Muscle layer of duodenum (tissue), 2 donors: ENCODE results near the gene SYNE1.

Source experiments
- H3K27ac ChIP-seq: one replicate; pipeline ENCODE4 v1.7.0; 2013; ENCODE audit warnings: mild to moderate bottlenecking, low read length
- H3K27me3 ChIP-seq: one replicate; pipeline ENCODE4 v1.7.0; 2013; ENCODE audit warnings: low read depth, mild to moderate bottlenecking, control low read depth, low read length
- H3K36me3 ChIP-seq, 2 donors: one replicate each; pipeline ENCODE4 v1.7.0; 2013; ENCODE audit warnings: low read length in 2 of 2, control low read depth in 1 of 2, mild to moderate bottlenecking in 1 of 2; ENCODE audit not compliant: insufficient read depth in 2 of 2, control insufficient read depth in 1 of 2
- H3K4me1 ChIP-seq, 2 donors: one replicate each; pipeline ENCODE4 v1.7.0; 2013; ENCODE audit warnings: low read length in 2 of 2, mild to moderate bottlenecking in 2 of 2, control low read depth in 1 of 2, moderate library complexity in 1 of 2; ENCODE audit not compliant: insufficient read depth in 2 of 2, control insufficient read depth in 1 of 2
- H3K4me3 ChIP-seq, 2 donors: one replicate each; pipeline ENCODE4 v1.7.0; 2013; ENCODE audit warnings: low read length in 2 of 2, low read depth in 1 of 2, mild to moderate bottlenecking in 1 of 2
- H3K9me3 ChIP-seq, 2 donors: one replicate each; pipeline ENCODE4 v1.7.0; 2013; ENCODE audit warnings: low read length in 2 of 2, control low read depth in 1 of 2, mild to moderate bottlenecking in 1 of 2; ENCODE audit not compliant: control insufficient read depth in 1 of 2
- donor health status: healthy.

Gene SYNE1

GRCh38 chr6:152605941-152606340, 31.2 kb downstream of the SYNE1 start:
- Histone ChIP-seq H3K36me3 (no peaks in the 10 kb centered on the region), H3K4me3 (no peak overlapping the region), H3K27me3 (no peaks in the 10 kb centered on the region), H3K27ac (no peak overlapping the region), H3K9me3 (no peaks in the 10 kb centered on the region), H3K4me1 (no peaks in the 10 kb centered on the region)

- Histone ChIP-seq H3K4me3 (no peak overlapping the region), H3K27ac (no peak overlapping the region), H3K9me3 (no peaks in the 10 kb centered on the region), H3K27me3 (no peaks in the 10 kb centered on the region), H3K36me3 (no peaks in the 10 kb centered on the region), H3K4me1 (no peaks in the 10 kb centered on the region)
These were observed 31.8 kb downstream of the SYNE1 start for GRCh38 chr6:152605342-152605741.

DNA sequence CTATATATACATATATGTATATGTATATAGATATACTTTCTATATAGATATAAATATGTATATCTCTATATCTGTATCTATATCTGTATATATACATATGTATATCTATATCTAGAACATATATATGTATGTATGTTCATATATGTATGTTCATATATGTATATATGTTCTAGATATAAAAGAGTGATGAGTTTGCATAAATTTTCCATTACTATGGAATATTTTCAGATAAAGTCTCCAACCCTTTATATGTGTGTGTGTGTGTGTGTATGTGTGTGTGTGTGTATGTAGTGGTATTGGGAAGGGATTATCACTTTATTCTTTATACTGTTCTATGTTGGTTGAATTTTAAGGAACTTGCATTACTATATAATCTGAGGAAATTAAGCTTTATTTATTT, 33.3 kb downstream of the SYNE1 start:
- Histone ChIP-seq H3K9me3 (no peaks in the 10 kb centered on the region), H3K36me3 (no peaks in the 10 kb centered on the region), H3K27me3 (no peaks in the 10 kb centered on the region), H3K27ac (no peak overlapping the region), H3K4me3 (no peak overlapping the region), H3K4me1 (no peaks in the 10 kb centered on the region)

GRCh38 chr6:152600022-152600421, 37.1 kb downstream of the SYNE1 start:
- Histone ChIP-seq H3K4me3 (no peak overlapping the region), H3K4me1 (no peaks in the 10 kb centered on the region), H3K27ac (no peak overlapping the region)

DNA sequence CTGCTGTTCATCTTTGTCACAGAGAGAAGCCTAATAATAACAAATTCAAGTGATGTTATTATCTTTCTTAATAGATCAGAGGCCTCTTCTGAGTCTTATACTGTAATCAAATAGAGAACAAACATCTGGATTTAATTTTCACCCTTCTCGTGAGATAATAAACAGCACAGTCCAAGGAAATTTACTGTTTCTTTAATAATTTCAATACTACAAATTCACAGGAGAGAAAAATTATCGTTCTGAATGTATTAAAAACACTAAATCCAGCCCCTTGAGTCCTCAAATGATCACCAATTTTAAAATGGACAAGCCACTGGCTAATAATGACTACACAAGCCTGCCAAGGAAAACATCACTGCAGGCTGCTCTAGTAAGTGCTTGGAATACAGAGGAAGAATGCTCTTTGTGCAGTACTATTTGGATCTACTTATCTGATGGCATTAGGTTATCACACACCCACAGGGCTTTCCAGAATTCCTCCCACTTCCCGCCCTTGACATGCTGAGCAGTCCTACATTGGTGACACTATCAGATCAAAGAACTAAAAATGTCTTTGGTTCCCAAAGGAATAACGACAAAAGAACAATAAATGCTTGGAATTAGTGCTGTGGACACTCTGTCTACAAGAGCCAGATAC, 38.1 kb downstream of the SYNE1 start:
- no peaks in the 10 kb centered on the region for H3K27me3 ChIP-seq
- H3K4me1 ChIP-seq: no peaks in the 10 kb centered on the region
- H3K36me3 ChIP-seq: no peaks in the 10 kb centered on the region
- no peaks in the 10 kb centered on the region for H3K9me3 ChIP-seq
- no peak overlapping the region for H3K4me3 ChIP-seq
- no peak overlapping the region for H3K27ac ChIP-seq

More at GRCh38 chr6:152600022-152600421, 37.1 kb downstream of the SYNE1 start:
- no peaks in the 10 kb centered on the region for H3K27me3 ChIP-seq
- no peaks in the 10 kb centered on the region for H3K36me3 ChIP-seq
- no peaks in the 10 kb centered on the region for H3K9me3 ChIP-seq

GRCh38 chr6:152598421-152598820, 38.7 kb downstream of the SYNE1 start:
- H3K4me3 ChIP-seq: no peak overlapping the region
- H3K36me3 ChIP-seq: no peaks in the 10 kb centered on the region
- no peaks in the 10 kb centered on the region for H3K27me3 ChIP-seq
- no peaks in the 10 kb centered on the region for H3K9me3 ChIP-seq
- no peaks in the 10 kb centered on the region for H3K4me1 ChIP-seq
- no peak overlapping the region for H3K27ac ChIP-seq

- Histone ChIP-seq H3K9me3 (no peaks in the 10 kb centered on the region), H3K27ac (no peak overlapping the region), H3K36me3 (no peaks in the 10 kb centered on the region), H3K4me1 (no peaks in the 10 kb centered on the region), H3K27me3 (no peaks in the 10 kb centered on the region), H3K4me3 (no peak overlapping the region)
These were observed 40.4 kb downstream of the SYNE1 start for GRCh38 chr6:152596726-152597125.

DNA sequence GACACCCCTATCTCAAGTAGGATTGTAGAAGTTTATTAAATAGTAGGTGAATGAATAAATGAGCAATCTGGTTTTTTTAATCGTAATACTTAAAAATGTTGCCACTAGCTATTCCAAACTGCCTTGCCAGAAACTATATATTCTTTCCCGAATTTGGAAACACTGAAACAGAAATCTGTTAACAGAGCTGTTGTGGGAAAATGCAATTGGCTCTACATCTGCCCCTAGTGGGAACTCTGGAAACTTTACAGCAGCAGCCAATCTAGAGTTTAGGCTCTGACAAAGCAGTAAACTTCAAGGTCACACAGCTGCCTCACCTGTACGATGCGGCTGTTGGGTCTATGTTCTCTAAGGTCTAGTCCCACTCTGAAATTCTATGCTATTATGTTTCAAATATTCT, 41.7 kb downstream of the SYNE1 start:
- H3K4me1 ChIP-seq: no peaks in the 10 kb centered on the region
- H3K4me3 ChIP-seq: no peak overlapping the region
- H3K27me3 ChIP-seq: no peaks in the 10 kb centered on the region
- no peaks in the 10 kb centered on the region for H3K9me3 ChIP-seq
- no peak overlapping the region for H3K27ac ChIP-seq
- H3K36me3 ChIP-seq: no peaks in the 10 kb centered on the region

DNA sequence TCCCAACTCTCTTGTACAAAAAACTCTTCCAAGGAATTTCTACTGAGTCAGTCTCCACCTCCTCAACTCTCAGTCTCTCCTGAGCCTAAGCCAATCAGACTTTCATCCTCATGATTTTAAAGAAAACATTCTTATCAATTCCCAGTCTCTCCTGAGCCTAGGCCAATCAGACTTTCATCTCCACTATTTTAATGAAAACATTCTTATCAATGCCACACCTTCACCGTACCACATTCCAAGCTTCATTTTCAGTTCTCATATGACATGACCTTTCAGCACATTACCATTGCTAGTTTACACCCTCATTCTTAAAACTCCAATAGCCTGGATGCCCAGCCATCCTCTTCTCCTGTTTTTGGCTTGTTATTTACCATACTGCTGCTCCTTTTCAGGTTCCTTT, 42.5 kb downstream of the SYNE1 start:
- H3K4me3 ChIP-seq: no peak overlapping the region
- no peaks in the 10 kb centered on the region for H3K36me3 ChIP-seq
- no peak overlapping the region for H3K27ac ChIP-seq
- no peaks in the 10 kb centered on the region for H3K4me1 ChIP-seq
- no peaks in the 10 kb centered on the region for H3K27me3 ChIP-seq
- H3K9me3 ChIP-seq: no peaks in the 10 kb centered on the region

DNA sequence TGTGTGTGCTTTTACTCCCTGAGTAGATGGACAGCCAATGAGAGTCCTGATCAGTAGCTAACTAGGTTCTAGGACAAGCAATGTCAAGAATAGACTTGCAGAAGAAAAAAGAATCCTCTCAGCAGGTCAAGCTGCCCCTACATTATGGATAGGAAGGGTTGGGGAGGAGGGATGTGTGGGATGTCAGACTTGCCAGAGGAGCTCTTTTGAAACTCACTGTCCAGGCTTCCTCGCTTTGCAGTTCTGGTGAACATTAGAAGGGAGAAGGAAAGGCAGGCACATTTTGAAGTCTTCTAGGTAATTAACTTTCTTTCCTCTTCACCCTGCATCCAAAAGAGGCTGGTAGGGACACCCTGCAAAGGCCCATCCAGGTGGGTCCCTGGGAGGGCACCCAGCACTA, 48.7 kb downstream of the SYNE1 start:
- H3K27me3 ChIP-seq: no peaks in the 10 kb centered on the region
- no peaks in the 10 kb centered on the region for H3K36me3 ChIP-seq
- no peak overlapping the region for H3K27ac ChIP-seq
- no peaks in the 10 kb centered on the region for H3K4me1 ChIP-seq
- no peak overlapping the region for H3K4me3 ChIP-seq
- no peaks in the 10 kb centered on the region for H3K9me3 ChIP-seq

DNA sequence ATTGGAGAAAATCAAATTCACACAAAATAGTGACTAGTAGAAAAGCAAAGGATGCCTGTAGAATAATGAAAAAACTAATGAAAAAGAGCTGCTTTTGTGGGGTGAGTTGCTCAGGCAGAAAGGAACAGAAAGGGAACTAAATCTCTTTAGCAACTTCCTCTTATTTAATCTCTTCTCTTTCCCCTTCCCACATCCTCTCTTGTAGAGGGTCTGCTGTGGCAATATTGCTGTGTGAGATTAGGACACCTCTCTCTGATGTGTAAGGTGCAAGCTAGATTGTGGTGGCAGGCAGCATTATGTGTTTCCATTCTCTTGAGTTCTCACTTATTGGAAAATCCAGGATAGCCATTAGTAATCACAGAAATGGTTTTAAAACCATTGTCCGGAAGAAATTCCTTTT, 49.7 kb downstream of the SYNE1 start:
- no peaks in the 10 kb centered on the region for H3K27me3 ChIP-seq
- H3K4me1 ChIP-seq: no peaks in the 10 kb centered on the region
- no peak overlapping the region for H3K4me3 ChIP-seq
- H3K9me3 ChIP-seq: no peaks in the 10 kb centered on the region
- H3K27ac ChIP-seq: no peak overlapping the region
- H3K36me3 ChIP-seq: no peaks in the 10 kb centered on the region

DNA sequence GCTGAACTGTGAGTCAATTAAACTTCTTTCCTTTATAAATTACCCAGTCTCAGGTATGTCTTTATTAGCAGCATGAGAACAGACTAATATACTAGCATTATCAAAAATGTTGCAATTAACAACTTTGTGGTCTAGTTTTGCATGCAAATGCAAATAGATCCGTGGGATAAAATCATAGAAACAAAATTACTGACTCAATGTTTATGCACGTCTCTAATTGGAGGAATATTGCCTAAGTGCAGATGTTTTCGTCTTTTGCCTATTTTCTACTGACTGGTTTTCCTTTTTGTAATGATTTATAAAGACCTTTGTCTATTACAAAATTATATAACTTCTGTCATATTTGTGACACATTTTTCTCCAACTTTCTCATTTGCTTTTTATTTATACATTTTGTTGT, 51.9 kb downstream of the SYNE1 start:
- Histone ChIP-seq H3K9me3 (no peaks in the 10 kb centered on the region), H3K4me3 (no peak overlapping the region), H3K36me3 (no peaks in the 10 kb centered on the region), H3K27me3 (no peaks in the 10 kb centered on the region), H3K27ac (no peak overlapping the region), H3K4me1 (no peaks in the 10 kb centered on the region)
